Upper lobe of left lung (tissue), 4 donors: ENCODE results near the gene ATP4A.

Source experiments
- EP300 ChIP-seq, 4 donors: sonication (generic); formaldehyde crosslinking; IDR thresholded peaks; one replicate each; pipeline ENCODE4 v1.5.1; 2017; ENCODE audit warnings: antibody characterized with exemption in 4 of 4, control low read depth in 2 of 4
- POLR2A ChIP-seq, 4 donors: fragments of 450-650 bp; IDR thresholded peaks; one replicate each; pipeline ENCODE4 v1.5.1; 2016 to 2017; ENCODE audit warnings: antibody characterized with exemption in 4 of 4, mild to moderate bottlenecking in 2 of 4
- POLR2AphosphoS5 ChIP-seq, 2 donors: sonication (generic); formaldehyde crosslinking; IDR thresholded peaks; one replicate each; pipeline ENCODE4 v1.5.1; 2017; ENCODE audit warnings: antibody characterized with exemption in 2 of 2
- TF ChIP-seq, protein P1 (sequence below), 6 experiments: fragments of 450-650 bp in 4 of 6; fragments of 200-600 bp in 2 of 6; sonication (generic) in 2 of 6; IDR thresholded peaks; one replicate each; pipeline ENCODE4 v1.5.1; 2016 to 2019; ENCODE audit warnings: antibody characterized with exemption in 6 of 6

- no peak for TF ChIP-seq POLR2A (IDR thresholded peaks at IDR 0.05)
- no peak for TF ChIP-seq EP300 (IDR thresholded peaks at IDR 0.05)
- TF ChIP-seq, protein P1, sequence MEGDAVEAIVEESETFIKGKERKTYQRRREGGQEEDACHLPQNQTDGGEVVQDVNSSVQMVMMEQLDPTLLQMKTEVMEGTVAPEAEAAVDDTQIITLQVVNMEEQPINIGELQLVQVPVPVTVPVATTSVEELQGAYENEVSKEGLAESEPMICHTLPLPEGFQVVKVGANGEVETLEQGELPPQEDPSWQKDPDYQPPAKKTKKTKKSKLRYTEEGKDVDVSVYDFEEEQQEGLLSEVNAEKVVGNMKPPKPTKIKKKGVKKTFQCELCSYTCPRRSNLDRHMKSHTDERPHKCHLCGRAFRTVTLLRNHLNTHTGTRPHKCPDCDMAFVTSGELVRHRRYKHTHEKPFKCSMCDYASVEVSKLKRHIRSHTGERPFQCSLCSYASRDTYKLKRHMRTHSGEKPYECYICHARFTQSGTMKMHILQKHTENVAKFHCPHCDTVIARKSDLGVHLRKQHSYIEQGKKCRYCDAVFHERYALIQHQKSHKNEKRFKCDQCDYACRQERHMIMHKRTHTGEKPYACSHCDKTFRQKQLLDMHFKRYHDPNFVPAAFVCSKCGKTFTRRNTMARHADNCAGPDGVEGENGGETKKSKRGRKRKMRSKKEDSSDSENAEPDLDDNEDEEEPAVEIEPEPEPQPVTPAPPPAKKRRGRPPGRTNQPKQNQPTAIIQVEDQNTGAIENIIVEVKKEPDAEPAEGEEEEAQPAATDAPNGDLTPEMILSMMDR (IDR thresholded peaks at IDR 0.05): no peak
- TF ChIP-seq POLR2AphosphoS5 (IDR thresholded peaks at IDR 0.05): no peak
Observed at GRCh38 chr19:35546532-35546931, 16.9 kb downstream of the ATP4A start.
